ENCODE measurements around the gene CCL15.

CCL15 gene, protein sequence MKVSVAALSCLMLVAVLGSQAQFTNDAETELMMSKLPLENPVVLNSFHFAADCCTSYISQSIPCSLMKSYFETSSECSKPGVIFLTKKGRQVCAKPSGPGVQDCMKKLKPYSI

DNA sequence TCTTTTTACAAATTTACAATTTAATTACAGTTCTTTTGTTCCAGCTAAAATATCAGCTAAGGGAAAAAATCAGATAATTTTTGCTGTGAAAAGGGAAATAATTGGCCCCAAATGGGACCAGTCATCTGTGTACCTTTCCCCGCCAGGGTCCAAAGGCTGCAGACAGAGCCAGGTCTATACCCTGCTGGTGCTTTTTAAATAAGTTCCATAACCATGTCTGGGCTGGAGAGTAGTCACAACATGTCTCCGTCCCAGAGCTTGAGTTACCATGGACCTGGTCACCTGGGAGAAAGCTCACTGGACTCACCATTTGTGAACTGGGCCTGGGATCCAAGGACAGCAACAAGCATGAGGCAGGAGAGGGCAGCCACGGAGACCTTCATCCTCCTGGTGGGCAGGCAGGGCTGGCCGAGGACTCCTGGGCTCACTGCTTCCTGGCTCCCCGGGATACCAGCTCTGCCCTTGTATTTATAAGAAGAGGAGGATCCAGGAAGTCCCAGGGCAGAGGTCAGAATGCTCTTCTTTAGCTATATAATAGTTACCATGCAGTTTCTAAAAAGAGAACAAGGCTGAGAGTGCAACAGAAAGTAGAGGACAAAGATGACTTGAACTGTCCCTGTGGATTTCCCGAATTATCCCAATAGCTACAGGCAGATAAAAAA lies at the start of gene CCL15:
Gene CCL15 (minus strand): TSS at position 444 of the 662 bp plus-strand sequence. CDS start 61 bp downstream, at position 383.
- Histone ChIP-seq H3K27me3 (ENCODE audit: control insufficient read depth in 1 of 2, insufficient read depth in 2 of 2, low read length in 2 of 2) (no peaks in the 10 kb centered on the region), H3K9me3 (ENCODE audit: control insufficient read depth in 1 of 2, low read length in 2 of 2) (no peaks in the 10 kb centered on the region), H3K27ac (ENCODE audit: low read depth, low read length) (peak within 1 kb of the TSS; percentile 71), H3K4me1 (ENCODE audit: control insufficient read depth in 1 of 2, insufficient read depth in 2 of 2, low read length in 2 of 2) (peaks cover 14 to 22% of the 10 kb centered on the region in 2 donors), H3K4me3 (ENCODE audit: low read depth in 1 of 2, low read length in 2 of 2) (peak within 1 kb of the TSS; percentile 64 to 70), H3K9ac (ENCODE audit: low read depth in 1 of 2, low read length in 2 of 2) (peak within 1 kb of the TSS; percentile 48), H3K36me3 (ENCODE audit: control insufficient read depth in 1 of 2, insufficient read depth in 2 of 2, low read length in 2 of 2) (peaks cover 0 to 12% of the 10 kb centered on the region in 2 donors)

DNA sequence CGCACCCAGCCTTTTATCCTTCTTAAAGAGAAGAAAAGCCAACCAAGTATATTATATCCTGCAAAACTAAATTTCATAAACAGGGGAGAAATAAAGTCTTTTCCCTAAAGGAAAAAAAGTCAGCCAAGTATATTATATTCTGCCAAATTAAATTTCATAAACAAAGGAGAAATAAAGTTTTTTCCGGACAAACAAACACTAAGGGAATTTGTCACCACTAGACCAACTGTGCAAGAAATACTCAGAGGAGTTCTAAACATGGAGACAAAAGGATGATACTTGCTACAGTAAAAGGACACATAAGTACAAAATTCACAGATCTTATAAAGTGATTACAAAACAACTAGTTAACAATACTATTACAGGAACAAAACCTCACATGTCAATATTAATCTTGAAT lies 48.3 kb upstream of the CCL15 start:
- H3K4me3 ChIP-seq (ENCODE audit: low read depth in 1 of 2, low read length in 2 of 2), result no peak overlapping the region
- peaks cover 0 to 10% of the 10 kb centered on the region in 2 donors for H3K4me1 ChIP-seq (ENCODE audit: control insufficient read depth in 1 of 2, insufficient read depth in 2 of 2, low read length in 2 of 2)
- peaks cover 0 to 2% of the 10 kb centered on the region in 2 donors for H3K9me3 ChIP-seq (ENCODE audit: control insufficient read depth in 1 of 2, low read length in 2 of 2)
- H3K27ac ChIP-seq (ENCODE audit: low read depth, low read length), result no peak overlapping the region
- H3K27me3 ChIP-seq (ENCODE audit: control insufficient read depth in 1 of 2, insufficient read depth in 2 of 2, low read length in 2 of 2), result no peaks in the 10 kb centered on the region
- H3K9ac ChIP-seq (ENCODE audit: low read depth in 1 of 2, low read length in 2 of 2), result no peak overlapping the region
- H3K36me3 ChIP-seq (ENCODE audit: control insufficient read depth in 1 of 2, insufficient read depth in 2 of 2, low read length in 2 of 2), result no peaks in the 10 kb centered on the region

DNA sequence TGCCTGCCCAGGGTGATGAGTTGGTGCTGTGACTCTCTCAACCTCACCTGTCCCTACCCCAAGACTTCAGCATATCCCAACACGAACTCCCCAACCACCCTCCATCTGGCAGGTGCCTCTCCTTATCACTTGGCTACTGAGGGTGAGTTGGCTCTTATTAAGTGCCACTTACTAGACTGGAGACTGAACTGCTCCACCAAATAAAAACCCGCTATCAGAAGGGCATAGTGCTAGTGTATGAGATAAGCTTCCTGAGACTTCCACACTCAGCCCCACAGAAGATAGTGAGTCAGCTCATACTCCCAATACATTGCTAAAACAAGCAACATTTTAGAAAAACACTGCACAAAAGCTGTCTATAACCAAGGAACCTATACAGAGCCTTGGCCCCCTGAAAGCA lies 46.7 kb upstream of the CCL15 start:
- Histone ChIP-seq H3K9me3 (ENCODE audit: control insufficient read depth in 1 of 2, low read length in 2 of 2) (peaks cover 0 to 2% of the 10 kb centered on the region in 2 donors), H3K9ac (ENCODE audit: low read depth in 1 of 2, low read length in 2 of 2) (no peak overlapping the region), H3K4me1 (ENCODE audit: control insufficient read depth in 1 of 2, insufficient read depth in 2 of 2, low read length in 2 of 2) (peaks cover 0 to 10% of the 10 kb centered on the region in 2 donors)

DNA sequence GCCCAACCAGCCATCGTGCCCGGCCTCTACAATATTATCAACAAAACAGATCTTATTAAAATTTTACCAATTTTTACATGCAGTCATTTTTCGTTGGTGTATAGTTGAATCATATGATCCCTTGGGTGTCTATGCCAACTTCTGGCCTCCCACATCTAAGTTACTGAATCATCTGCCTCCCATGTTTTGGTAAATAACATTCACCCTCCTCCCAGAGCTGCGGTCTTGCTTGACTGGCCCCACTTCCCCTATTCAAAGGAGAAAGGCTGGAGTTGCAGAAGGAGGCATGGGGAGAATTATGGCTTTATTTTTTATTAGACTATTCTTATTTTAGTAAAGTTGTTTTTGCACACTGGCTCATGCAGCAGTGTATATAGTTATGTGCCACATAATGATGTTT lies 34.9 kb upstream of the CCL15 start:
- H3K27me3 ChIP-seq (ENCODE audit: control insufficient read depth in 1 of 2, insufficient read depth in 2 of 2, low read length in 2 of 2), result no peaks in the 10 kb centered on the region
- no peaks in the 10 kb centered on the region for H3K9me3 ChIP-seq (ENCODE audit: control insufficient read depth in 1 of 2, low read length in 2 of 2)
- peaks cover 17 to 37% of the 10 kb centered on the region in 2 donors for H3K4me1 ChIP-seq (ENCODE audit: control insufficient read depth in 1 of 2, insufficient read depth in 2 of 2, low read length in 2 of 2)

More for the DNA sequence above, 46.7 kb upstream of the CCL15 start:
- H3K27ac ChIP-seq (ENCODE audit: low read depth, low read length), result no peak overlapping the region
- H3K36me3 ChIP-seq (ENCODE audit: control insufficient read depth in 1 of 2, insufficient read depth in 2 of 2, low read length in 2 of 2), result no peaks in the 10 kb centered on the region
- H3K27me3 ChIP-seq (ENCODE audit: control insufficient read depth in 1 of 2, insufficient read depth in 2 of 2, low read length in 2 of 2), result no peaks in the 10 kb centered on the region
- no peak overlapping the region for H3K4me3 ChIP-seq (ENCODE audit: low read depth in 1 of 2, low read length in 2 of 2)

DNA sequence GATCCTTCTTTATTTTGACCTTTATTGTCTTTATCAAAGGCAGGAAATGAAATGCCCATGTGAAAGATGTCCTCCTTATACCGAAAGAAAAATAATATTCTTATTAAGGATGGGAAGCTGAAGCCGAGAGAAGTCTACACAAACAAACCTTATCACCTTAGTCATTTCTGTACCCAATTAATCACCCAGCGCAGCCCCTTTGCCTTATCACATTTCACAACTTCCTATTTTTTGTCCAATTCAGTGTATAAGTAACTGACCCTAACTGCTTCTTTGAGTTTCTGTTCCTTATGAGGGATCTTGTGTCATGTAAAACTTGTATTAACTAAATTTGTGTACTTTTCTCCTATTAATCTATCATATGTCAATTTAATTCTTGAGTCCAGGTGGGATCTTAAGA lies 32.8 kb upstream of the CCL15 start:
- H3K4me3 ChIP-seq (ENCODE audit: low read depth in 1 of 2, low read length in 2 of 2), result no peak overlapping the region
- no peaks in the 10 kb centered on the region for H3K9me3 ChIP-seq (ENCODE audit: control insufficient read depth in 1 of 2, low read length in 2 of 2)
- no peaks in the 10 kb centered on the region for H3K27me3 ChIP-seq (ENCODE audit: control insufficient read depth in 1 of 2, insufficient read depth in 2 of 2, low read length in 2 of 2)
- peaks cover 31 to 53% of the 10 kb centered on the region in 2 donors for H3K4me1 ChIP-seq (ENCODE audit: control insufficient read depth in 1 of 2, insufficient read depth in 2 of 2, low read length in 2 of 2)
- H3K36me3 ChIP-seq (ENCODE audit: control insufficient read depth in 1 of 2, insufficient read depth in 2 of 2, low read length in 2 of 2), result no peaks in the 10 kb centered on the region
- no peak overlapping the region for H3K9ac ChIP-seq (ENCODE audit: low read depth in 1 of 2, low read length in 2 of 2)
- H3K27ac ChIP-seq (ENCODE audit: low read depth, low read length), result no peak overlapping the region

More for the DNA sequence above, 34.9 kb upstream of the CCL15 start:
- Histone ChIP-seq H3K27ac (ENCODE audit: low read depth, low read length) (no peak overlapping the region), H3K4me3 (ENCODE audit: low read depth in 1 of 2, low read length in 2 of 2) (no peak overlapping the region), H3K9ac (ENCODE audit: low read depth in 1 of 2, low read length in 2 of 2) (no peak overlapping the region), H3K36me3 (ENCODE audit: control insufficient read depth in 1 of 2, insufficient read depth in 2 of 2, low read length in 2 of 2) (no peaks in the 10 kb centered on the region)

DNA sequence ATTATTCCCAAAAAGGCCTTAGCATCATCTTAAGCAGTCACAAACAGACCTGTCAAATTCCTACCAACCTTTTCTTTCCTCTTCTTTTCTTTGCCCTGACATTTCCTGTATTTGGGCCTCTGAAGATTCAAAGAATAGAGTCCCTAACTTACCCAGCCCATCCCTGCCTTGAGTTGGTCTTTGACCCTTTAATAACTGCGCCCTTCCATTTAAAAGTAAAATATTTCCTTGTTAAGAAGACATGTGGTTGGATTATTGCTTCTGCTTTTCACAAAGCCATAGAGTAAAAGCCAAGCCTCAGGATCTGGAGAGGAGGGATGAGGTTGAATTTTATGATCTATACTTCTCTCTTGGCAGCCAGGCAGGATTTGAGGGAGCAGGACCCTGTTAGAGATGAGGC lies 29.6 kb upstream of the CCL15 start:
- no peak overlapping the region for H3K27ac ChIP-seq (ENCODE audit: low read depth, low read length)
- H3K9ac ChIP-seq (ENCODE audit: low read depth in 1 of 2, low read length in 2 of 2), result no peak overlapping the region
- no peaks in the 10 kb centered on the region for H3K27me3 ChIP-seq (ENCODE audit: control insufficient read depth in 1 of 2, insufficient read depth in 2 of 2, low read length in 2 of 2)
- H3K4me1 ChIP-seq (ENCODE audit: control insufficient read depth in 1 of 2, insufficient read depth in 2 of 2, low read length in 2 of 2), result peaks cover 31 to 53% of the 10 kb centered on the region in 2 donors
- no peaks in the 10 kb centered on the region for H3K36me3 ChIP-seq (ENCODE audit: control insufficient read depth in 1 of 2, insufficient read depth in 2 of 2, low read length in 2 of 2)
- H3K9me3 ChIP-seq (ENCODE audit: control insufficient read depth in 1 of 2, low read length in 2 of 2), result no peaks in the 10 kb centered on the region
- no peak overlapping the region for H3K4me3 ChIP-seq (ENCODE audit: low read depth in 1 of 2, low read length in 2 of 2)

DNA sequence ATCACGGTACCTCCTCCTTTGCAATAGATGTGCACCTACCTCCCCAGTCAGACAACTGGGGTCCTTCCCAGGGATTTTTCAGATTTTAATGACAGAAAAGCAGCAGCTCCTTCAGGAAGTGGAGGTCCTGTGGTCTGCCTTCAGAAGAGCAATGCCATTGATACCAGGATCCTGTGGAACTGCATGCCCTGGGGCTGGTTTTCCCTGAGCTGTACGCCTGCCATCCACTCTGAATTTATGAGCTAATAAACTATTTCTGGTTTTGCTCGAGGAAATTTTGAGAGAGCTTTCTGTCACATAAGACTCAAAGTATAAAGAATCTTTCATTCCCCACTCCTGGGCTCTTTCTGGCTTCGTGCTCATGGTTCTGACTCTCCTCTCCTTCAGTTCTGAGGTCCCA lies 26.4 kb upstream of the CCL15 start:
- H3K27me3 ChIP-seq (ENCODE audit: control insufficient read depth in 1 of 2, insufficient read depth in 2 of 2, low read length in 2 of 2), result no peaks in the 10 kb centered on the region
- H3K27ac ChIP-seq (ENCODE audit: low read depth, low read length), result no peak overlapping the region
- no peaks in the 10 kb centered on the region for H3K9me3 ChIP-seq (ENCODE audit: control insufficient read depth in 1 of 2, low read length in 2 of 2)
- peaks cover 20 to 31% of the 10 kb centered on the region in 2 donors for H3K4me1 ChIP-seq (ENCODE audit: control insufficient read depth in 1 of 2, insufficient read depth in 2 of 2, low read length in 2 of 2)
- H3K4me3 ChIP-seq (ENCODE audit: low read depth in 1 of 2, low read length in 2 of 2), result no peak overlapping the region
- H3K36me3 ChIP-seq (ENCODE audit: control insufficient read depth in 1 of 2, insufficient read depth in 2 of 2, low read length in 2 of 2), result no peaks in the 10 kb centered on the region
- no peak overlapping the region for H3K9ac ChIP-seq (ENCODE audit: low read depth in 1 of 2, low read length in 2 of 2)

DNA sequence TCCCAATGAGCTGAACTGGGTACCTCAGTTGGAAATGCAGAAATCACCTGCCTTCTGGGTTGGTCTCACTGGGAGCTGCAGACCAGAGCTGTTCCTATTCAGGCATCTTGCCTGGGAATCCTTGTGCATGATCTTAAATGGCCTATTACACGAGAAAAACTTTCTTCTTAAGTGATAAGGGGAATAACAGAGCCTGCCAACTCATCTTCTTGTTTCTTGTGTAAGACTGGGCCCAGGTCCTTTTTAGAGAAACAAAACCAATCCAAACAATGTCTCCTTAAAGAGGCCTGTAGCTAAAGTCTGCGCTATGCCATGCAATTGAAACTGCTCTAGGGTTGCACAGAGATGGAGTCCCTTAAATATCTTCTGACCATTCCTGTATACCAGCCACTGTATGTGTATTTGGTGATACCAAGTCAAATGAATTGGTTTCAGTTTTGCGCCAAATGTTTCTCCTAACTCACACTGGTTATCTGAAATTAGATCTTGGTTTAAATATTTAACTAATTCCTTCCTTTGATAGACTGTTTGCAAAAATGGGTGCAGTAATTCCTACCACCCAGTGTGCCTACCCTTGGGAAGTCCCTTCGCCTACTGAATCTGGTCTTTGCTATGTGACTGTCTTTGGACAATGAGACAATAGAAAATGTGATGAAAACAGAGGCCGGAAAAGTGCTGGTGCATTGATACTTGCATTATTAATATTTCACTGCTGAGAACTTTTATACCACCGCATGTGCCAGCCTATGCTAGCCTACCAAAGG lies 22.9 kb upstream of the CCL15 start:
- Histone ChIP-seq H3K9me3 (ENCODE audit: control insufficient read depth in 1 of 2, low read length in 2 of 2) (no peaks in the 10 kb centered on the region), H3K9ac (ENCODE audit: low read depth in 1 of 2, low read length in 2 of 2) (no peak overlapping the region), H3K27ac (ENCODE audit: low read depth, low read length) (no peak overlapping the region), H3K4me3 (ENCODE audit: low read depth in 1 of 2, low read length in 2 of 2) (no peak overlapping the region), H3K27me3 (ENCODE audit: control insufficient read depth in 1 of 2, insufficient read depth in 2 of 2, low read length in 2 of 2) (no peaks in the 10 kb centered on the region), H3K36me3 (ENCODE audit: control insufficient read depth in 1 of 2, insufficient read depth in 2 of 2, low read length in 2 of 2) (no peaks in the 10 kb centered on the region), H3K4me1 (ENCODE audit: control insufficient read depth in 1 of 2, insufficient read depth in 2 of 2, low read length in 2 of 2) (no peaks in the 10 kb centered on the region)

DNA sequence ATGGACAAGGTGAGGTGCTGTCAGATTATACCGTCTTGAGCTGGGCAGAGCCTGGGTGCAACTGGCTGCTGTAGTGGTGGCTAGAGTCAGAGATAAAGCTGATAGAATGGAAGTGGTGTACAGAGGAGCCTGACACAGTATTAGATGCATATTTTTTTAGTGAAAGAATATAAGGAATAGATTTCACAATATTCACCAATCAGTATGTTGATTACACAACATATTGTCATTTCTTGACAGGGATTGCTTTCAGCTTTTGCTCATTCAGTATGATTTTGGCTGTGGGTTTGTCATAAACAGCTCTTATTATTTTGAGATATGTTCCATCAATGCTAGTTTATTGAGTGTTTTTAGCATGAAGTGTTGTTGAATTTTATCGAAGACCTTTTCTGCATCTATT lies 18.1 kb upstream of the CCL15 start:
- Histone ChIP-seq H3K27me3 (ENCODE audit: control insufficient read depth in 1 of 2, insufficient read depth in 2 of 2, low read length in 2 of 2) (no peaks in the 10 kb centered on the region), H3K9ac (ENCODE audit: low read depth in 1 of 2, low read length in 2 of 2) (no peak overlapping the region), H3K36me3 (ENCODE audit: control insufficient read depth in 1 of 2, insufficient read depth in 2 of 2, low read length in 2 of 2) (no peaks in the 10 kb centered on the region), H3K27ac (ENCODE audit: low read depth, low read length) (no peak overlapping the region), H3K9me3 (ENCODE audit: control insufficient read depth in 1 of 2, low read length in 2 of 2) (no peaks in the 10 kb centered on the region), H3K4me3 (ENCODE audit: low read depth in 1 of 2, low read length in 2 of 2) (no peak overlapping the region), H3K4me1 (ENCODE audit: control insufficient read depth in 1 of 2, insufficient read depth in 2 of 2, low read length in 2 of 2) (no peaks in the 10 kb centered on the region)

DNA sequence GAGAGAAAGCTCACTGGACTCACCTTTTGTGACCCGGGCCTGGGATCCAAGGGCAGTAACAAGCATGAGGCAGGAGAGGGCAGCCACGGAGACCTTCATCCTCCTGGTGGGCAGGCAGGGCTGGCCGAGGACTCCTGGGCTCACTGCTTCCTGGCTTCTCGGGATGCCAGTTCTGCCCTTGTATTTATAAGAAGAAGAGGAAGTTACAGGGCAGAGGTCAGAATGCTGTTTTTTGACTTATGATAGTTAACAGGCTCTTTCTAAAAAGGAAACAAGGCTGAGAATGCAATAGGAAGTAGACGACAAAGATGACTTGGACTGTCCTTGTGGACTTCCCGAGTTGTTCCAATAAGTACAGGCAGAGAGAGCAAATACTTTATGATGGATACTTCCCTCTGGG lies 16.4 kb upstream of the CCL15 start, which contains the start of gene CCL23:
Gene CCL23 (minus strand): TSS at position 174 of the 400 bp plus-strand sequence. CDS start 75 bp downstream, at position 99.
- Histone ChIP-seq H3K27me3 (ENCODE audit: control insufficient read depth in 1 of 2, insufficient read depth in 2 of 2, low read length in 2 of 2) (no peaks in the 10 kb centered on the region), H3K4me1 (ENCODE audit: control insufficient read depth in 1 of 2, insufficient read depth in 2 of 2, low read length in 2 of 2) (no peaks in the 10 kb centered on the region), H3K36me3 (ENCODE audit: control insufficient read depth in 1 of 2, insufficient read depth in 2 of 2, low read length in 2 of 2) (no peaks in the 10 kb centered on the region), H3K9me3 (ENCODE audit: control insufficient read depth in 1 of 2, low read length in 2 of 2) (no peaks in the 10 kb centered on the region), H3K4me3 (ENCODE audit: low read depth in 1 of 2, low read length in 2 of 2) (no peak within 1 kb of the TSS), H3K27ac (ENCODE audit: low read depth, low read length) (no peak within 1 kb of the TSS), H3K9ac (ENCODE audit: low read depth in 1 of 2, low read length in 2 of 2) (no peak within 1 kb of the TSS)

Data from duodenal mucosa (tissue), 2 donors.